NB4 (cell line): Measurements from ENCODE around the gene KRTAP10-5.

Source experiments
- DNase-seq: peaks from one replicate; pipeline ENCODE4 v3.0.0; 2010; ENCODE audit warnings: low read depth
- H3K4me3 ChIP-seq: one replicate; pipeline ENCODE4 v1.5.1; 2011; ENCODE audit warnings: mild to moderate bottlenecking, low read depth, low read length, moderate library complexity
- MYC ChIP-seq: IDR thresholded peaks from 2 replicates; pipeline ENCODE4 v1.6.1; 2011; ENCODE audit warnings: low read depth, low read length
- POLR2A ChIP-seq: IDR thresholded peaks from 2 replicates; pipeline ENCODE4 v1.6.1; 2011; ENCODE audit warnings: mild to moderate bottlenecking; ENCODE audit not compliant: insufficient read length; ENCODE audit errors: extremely low read depth
- TF ChIP-seq, protein P1 (sequence below): IDR thresholded peaks from 2 replicates; pipeline ENCODE4 v1.6.1; 2011; ENCODE audit warnings: low read depth, low read length
- TF ChIP-seq, protein P2 (sequence below): IDR thresholded peaks from one replicate; pipeline ENCODE4 v1.5.1; 2012; ENCODE audit warnings: low read depth, low read length

The KRTAP10-5 gene

DNA sequence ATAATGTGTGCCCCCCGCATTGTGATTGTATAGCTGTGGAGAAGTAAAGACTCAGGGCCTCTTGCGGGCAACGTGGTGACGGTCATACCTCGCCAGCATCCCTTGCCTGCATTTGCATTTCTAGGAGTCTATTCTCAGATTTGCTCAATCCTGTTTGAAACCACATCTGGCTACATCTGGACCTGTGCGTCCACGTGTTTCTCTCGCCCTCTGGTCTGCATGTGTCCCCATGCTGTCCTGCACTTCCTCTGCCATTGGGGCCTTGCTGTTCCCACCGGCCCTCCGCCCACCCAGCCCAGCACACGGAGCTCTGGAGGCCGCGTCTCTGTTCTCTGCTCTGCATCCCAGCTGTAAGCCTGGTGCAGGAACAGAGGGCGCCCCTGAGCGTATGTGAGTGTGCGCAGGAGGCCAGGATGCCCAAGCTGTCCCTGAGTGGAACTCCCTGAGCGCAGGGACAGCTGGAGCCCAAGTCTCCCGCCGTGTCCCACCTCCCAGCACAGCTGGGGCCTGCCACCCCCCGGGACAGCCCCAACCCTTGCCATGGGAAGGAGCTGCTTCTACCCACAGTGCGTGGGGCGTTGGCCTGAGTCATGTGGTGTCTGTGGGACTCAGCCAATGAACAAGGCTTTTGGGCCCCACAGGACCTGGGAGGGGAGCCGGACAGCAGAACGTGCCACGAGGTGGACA is 30.7 kb downstream of the KRTAP10-5 start:
- TF ChIP-seq, protein P1, sequence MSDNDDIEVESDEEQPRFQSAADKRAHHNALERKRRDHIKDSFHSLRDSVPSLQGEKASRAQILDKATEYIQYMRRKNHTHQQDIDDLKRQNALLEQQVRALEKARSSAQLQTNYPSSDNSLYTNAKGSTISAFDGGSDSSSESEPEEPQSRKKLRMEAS = no peak
- TF ChIP-seq POLR2A (no peak), MYC (no peak)
- TF ChIP-seq, protein P2, sequence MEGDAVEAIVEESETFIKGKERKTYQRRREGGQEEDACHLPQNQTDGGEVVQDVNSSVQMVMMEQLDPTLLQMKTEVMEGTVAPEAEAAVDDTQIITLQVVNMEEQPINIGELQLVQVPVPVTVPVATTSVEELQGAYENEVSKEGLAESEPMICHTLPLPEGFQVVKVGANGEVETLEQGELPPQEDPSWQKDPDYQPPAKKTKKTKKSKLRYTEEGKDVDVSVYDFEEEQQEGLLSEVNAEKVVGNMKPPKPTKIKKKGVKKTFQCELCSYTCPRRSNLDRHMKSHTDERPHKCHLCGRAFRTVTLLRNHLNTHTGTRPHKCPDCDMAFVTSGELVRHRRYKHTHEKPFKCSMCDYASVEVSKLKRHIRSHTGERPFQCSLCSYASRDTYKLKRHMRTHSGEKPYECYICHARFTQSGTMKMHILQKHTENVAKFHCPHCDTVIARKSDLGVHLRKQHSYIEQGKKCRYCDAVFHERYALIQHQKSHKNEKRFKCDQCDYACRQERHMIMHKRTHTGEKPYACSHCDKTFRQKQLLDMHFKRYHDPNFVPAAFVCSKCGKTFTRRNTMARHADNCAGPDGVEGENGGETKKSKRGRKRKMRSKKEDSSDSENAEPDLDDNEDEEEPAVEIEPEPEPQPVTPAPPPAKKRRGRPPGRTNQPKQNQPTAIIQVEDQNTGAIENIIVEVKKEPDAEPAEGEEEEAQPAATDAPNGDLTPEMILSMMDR = no peak
- DNase-seq = no peak
- no peak overlapping the region for H3K4me3 ChIP-seq

DNA sequence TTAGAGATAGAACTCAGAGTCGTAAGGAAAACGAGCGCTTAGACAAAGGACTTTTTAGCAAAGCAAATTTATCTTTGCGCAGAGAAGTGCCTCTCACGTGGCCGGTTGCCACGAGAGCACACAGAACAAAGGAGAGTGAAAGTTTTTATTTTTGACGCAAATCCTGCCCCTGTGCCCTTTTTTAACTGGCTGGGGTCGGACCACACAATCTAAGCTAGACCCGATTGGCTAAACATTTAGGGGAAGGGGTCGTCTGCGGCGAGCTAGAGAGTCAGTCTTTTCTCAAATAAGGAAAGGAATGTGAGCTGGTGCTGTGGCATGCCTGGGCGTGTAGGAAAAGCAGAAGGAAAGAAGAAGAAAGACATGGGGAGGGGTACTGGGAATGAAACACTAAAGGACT is 31.5 kb downstream of the KRTAP10-5 start:
- no peak for DNase-seq
- TF ChIP-seq, protein P2 = no peak
- TF ChIP-seq MYC = no peak
- TF ChIP-seq, protein P1 = no peak
- no peak for TF ChIP-seq POLR2A
- H3K4me3 ChIP-seq = no peak overlapping the region

DNA sequence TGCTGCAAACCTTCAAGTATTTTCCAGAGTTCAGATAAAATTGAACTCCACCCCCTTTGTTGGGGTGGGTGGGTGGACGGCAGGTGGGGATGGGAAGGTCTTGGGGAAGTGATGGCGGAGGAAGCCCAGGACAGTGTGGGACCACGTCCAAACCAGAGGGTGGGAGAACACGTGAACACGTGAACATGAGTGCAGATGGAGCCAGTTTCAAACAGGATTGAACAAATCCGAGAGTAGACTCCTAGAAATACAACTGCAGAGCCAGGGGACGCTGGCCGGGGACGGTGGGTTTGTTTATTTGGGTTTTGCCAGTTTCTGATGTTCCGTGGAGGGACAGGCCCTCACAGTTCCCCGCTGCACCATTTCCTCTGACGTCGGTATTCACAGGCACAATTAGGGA is 32.0 kb downstream of the KRTAP10-5 start:
- no peak overlapping the region for H3K4me3 ChIP-seq
- DNase-seq = no peak
- TF ChIP-seq POLR2A = no peak
- TF ChIP-seq, protein P2 = no peak
- TF ChIP-seq MYC = no peak

DNA sequence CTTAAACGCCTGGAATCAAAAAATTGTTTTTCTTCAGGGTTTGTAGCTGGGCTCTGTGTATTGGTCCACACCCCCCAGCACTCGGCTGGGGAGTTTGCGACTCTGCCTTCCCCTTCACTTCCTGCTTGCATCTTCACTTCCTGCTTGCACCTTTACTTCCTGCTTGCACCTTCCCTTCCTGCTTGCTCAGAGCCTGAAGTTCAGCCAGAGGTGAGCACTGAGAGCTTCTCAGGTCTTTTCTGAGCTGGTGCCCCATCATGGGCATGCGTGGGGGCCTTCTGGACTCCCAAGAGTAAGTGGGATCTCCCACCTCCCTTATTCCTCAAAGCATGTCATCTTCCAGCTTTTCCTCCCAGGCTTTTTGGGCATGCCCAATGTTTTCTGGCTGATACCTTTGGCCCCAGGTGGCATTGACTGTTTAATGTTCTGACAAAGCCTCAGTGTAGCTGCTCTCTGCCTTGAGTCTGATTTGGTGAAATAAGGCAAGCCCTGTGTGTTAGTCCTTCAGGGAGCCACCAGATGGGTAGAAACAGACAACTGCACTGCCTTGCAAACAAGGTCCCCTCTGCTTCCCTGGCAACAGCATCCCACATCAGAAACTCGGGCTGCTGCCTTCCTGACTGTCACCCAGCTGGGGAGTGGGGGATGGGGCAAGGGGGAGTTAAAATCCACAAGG is 32.6 kb downstream of the KRTAP10-5 start:
- TF ChIP-seq MYC (no peak), POLR2A (no peak)
- TF ChIP-seq, protein P2 = no peak
- TF ChIP-seq, protein P1 = no peak
- no peak for DNase-seq
- H3K4me3 ChIP-seq = no peak overlapping the region

DNA sequence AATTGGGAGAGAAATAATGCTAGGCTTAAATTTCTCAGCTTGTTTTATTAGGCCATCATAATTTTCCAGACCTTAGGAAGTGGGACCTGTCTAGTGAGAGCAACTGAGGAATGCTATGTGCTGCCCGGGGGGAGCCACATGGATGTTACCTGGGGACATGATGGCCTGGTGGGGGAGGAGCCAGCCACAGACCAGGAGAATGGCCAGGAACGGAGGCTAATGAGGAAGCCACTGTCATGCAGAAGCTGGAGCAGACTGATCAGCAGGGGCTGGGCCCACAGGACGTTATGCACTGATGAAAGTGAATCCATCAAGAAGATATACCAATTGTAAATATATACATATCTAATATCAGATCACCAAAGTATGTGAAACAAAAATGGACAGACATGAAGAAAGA is 35.8 kb downstream of the KRTAP10-5 start:
- no peak overlapping the region for H3K4me3 ChIP-seq
- DNase-seq = no peak
- TF ChIP-seq MYC (no peak), POLR2A (no peak)
- TF ChIP-seq, protein P2 = no peak
- TF ChIP-seq, protein P1 = no peak

DNA sequence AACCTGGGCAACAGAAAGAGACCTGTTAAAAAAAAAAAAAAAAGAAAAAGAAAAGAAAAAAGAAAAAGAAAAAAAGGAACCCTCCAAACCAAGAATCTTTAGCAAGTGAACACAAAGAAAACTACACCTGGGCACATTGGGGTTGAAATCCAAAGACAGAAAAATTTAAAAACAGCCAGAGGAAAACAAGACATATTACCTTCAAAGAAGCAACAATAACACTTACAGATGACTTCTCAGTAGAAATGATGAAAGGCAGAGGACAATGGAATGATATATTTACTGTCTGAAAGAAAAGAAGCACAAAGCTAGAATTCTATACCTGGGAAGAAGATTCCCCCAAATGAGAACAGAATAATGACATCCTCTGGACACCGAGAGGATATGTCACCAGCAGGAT is 37.7 kb downstream of the KRTAP10-5 start:
- DNase-seq = no peak
- TF ChIP-seq, protein P1 = no peak
- no peak for TF ChIP-seq MYC
- H3K4me3 ChIP-seq = no peak overlapping the region
